Measurements from ENCODE around the gene MYOZ3.

DNA sequence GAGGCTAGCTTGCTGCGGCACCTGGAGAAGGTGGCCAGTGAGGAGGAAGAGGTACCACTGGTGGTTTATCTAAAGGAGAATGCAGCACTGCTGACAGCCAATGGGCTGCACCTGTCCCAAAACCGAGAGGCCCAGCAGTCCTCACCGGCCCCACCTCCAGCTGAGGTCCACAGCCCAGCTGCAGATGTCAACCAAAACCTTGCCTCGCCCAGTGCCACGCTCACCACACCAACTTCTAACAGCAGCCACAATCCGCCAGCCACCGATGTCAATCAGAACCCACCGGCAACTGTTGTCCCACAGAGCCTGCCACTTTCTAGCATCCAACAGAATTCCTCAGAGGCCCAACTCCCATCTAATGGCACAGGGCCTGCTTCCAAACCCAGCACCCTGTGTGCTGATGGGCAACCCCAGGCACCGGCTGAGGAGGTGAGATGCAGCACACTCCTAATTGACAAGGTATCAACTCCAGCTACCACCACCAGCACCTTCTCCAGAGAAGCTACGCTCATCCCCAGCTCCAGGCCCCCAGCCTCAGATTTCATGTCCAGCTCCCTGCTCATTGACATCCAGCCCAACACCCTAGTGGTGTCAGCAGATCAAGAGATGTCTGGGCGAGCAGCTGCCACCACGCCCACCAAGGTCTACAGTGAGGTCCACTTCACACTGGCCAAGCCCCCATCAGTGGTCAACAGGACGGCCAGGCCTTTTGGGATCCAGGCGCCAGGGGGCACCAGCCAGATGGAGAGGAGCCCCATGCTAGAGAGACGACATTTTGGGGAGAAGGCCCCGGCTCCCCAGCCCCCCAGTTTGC, 12.6 kb upstream of the MYOZ3 start:
- TF ChIP-seq EP300 (conservative IDR thresholded peaks at IDR 0.05; ENCODE audit: poor library complexity, severe bottlenecking) (no peak), POLR2AphosphoS5 (IDR thresholded peaks at IDR 0.05) (no peak)
